Renal cortex interstitium (tissue), 11 donors: Measurements from ENCODE around the gene LCE4A. TPM values are rescaled to one million over a fixed set of nuclear protein-coding genes. Genes with fewer than 3 reads are reported as not detected.

Experiments
- DNase-seq, 11 donors: peaks; one replicate each; pipeline ENCODE4 v3.0.0-alpha.2; 2013; ENCODE audit warnings: low read depth in 9 of 11, low spot score in 4 of 11; ENCODE audit errors: extremely low read depth in 1 of 11
- polyA plus RNA-seq, 3 donors: library from polyadenylated mRNA; unstranded; fragments of 120-200 nt; gene quantifications; one replicate each; pipeline ENCODE4 v1.2.1, GENCODE V29; 2013; ENCODE audit not compliant: insufficient read length in 3 of 3

LCE4A gene
- polyA plus RNA-seq, 3 donors, result not detected

- no peak for DNase-seq
Measured at GRCh38 chr1:152743371-152744145, 35.6 kb downstream of the LCE4A start.

GRCh38 chr1:152745289-152745704 is 37.3 kb downstream of the LCE4A start:
- no peak for DNase-seq

- no peak for DNase-seq
Measured at GRCh38 chr1:152745765-152746444, 37.9 kb downstream of the LCE4A start.

GRCh38 chr1:152747831-152748230 is 39.9 kb downstream of the LCE4A start:
- no peak for DNase-seq

- DNase-seq, result no peak
Measured at GRCh38 chr1:152752225-152752624, 44.3 kb downstream of the LCE4A start.

GRCh38 chr1:152753586-152753985 is 45.6 kb downstream of the LCE4A start:
- no peak for DNase-seq

GRCh38 chr1:152756872-152757271 is 48.9 kb downstream of the LCE4A start:
- DNase-seq, result no peak

GRCh38 chr1:152757747-152758146 is 49.8 kb downstream of the LCE4A start, which contains the start of gene KPRP:
Gene KPRP, plus strand, starts transcription at chr1:152758025. Its CDS starts 1,564 bp downstream, at chr1:152759589.
- DNase-seq, result no peak

- peak in 1 of 11 donors; percentile 7 for DNase-seq
Measured at GRCh38 chr1:152758636-152759035, 50.7 kb downstream of the LCE4A start.

Other genes with a start within 250 kb of the LCE4A start
- gene LCE5A, start 197.4 kb upstream of the LCE4A start, polyA plus RNA-seq, result not detected
- not detected for gene CRCT1, start 193.7 kb upstream of the LCE4A start, polyA plus RNA-seq
- not detected for gene LCE3E, start 141.4 kb upstream of the LCE4A start, polyA plus RNA-seq
- not detected for gene LCE3D, start 127.6 kb upstream of the LCE4A start, polyA plus RNA-seq
- not detected for gene LCE3C, start 107.9 kb upstream of the LCE4A start, polyA plus RNA-seq
- not detected for gene LCE3B, start 94.3 kb upstream of the LCE4A start, polyA plus RNA-seq
- gene LCE3A, start 85.1 kb upstream of the LCE4A start, polyA plus RNA-seq, result not detected
- not detected for gene LCE2D, start 44.8 kb upstream of the LCE4A start, polyA plus RNA-seq
- not detected for gene LCE2C, start 32.9 kb upstream of the LCE4A start, polyA plus RNA-seq
- not detected for gene LCE2B, start 22.0 kb upstream of the LCE4A start, polyA plus RNA-seq
- gene LCE2A, start 9.8 kb upstream of the LCE4A start, polyA plus RNA-seq, result not detected
- gene KPRP, start 49.9 kb downstream of the LCE4A start, polyA plus RNA-seq, result not detected
- not detected for gene LCE1F, start 67.0 kb downstream of the LCE4A start, polyA plus RNA-seq
- not detected for gene LCE1E, start 78.1 kb downstream of the LCE4A start, polyA plus RNA-seq
- gene LCE1D, start 88.6 kb downstream of the LCE4A start, polyA plus RNA-seq, result not detected
- gene LCE1C, start 98.5 kb downstream of the LCE4A start, polyA plus RNA-seq, result not detected
- not detected for gene LCE1B, start 103.8 kb downstream of the LCE4A start, polyA plus RNA-seq
- not detected for gene LCE1A, start 119.3 kb downstream of the LCE4A start, polyA plus RNA-seq
- not detected for gene LCE6A, start 134.7 kb downstream of the LCE4A start, polyA plus RNA-seq
- not detected for gene LCE7A, start 151.8 kb downstream of the LCE4A start, polyA plus RNA-seq
- gene SMCP, start 170.2 kb downstream of the LCE4A start, polyA plus RNA-seq, result not detected
- gene IVL, start 200.4 kb downstream of the LCE4A start, polyA plus RNA-seq, result under 1 TPM in 2 of 3 donors, not detected in 1; 0.09 to 0.16 TPM
- gene SPRR5, start 239.0 kb downstream of the LCE4A start, polyA plus RNA-seq, result not detected